Measurements from ENCODE around the gene TIMP2.
"Not testable (repeated sequence)": the region's sequence is repeated elsewhere in the genome, so short reads cannot be mapped to it uniquely, and the experiment has no call there.

TIMP2 gene

DNA sequence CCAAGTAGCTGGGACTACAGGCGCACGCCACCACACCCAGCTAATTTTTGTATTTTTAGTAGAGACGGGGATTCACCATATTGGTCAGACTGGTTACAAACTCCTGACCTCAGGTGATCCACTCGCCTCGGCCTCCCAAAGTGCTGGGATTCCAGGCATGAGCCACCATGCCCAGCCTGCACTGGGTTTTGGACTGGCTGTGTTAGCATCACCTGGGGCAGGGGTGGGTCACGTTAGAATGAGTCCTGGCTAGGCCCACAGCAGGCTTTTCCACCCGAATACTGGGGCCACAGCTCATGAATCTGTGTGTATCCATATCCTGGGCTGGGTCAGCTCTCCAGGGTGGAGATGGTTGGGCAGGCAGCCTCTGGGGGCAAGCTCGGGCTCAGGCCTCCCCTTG lies 23.0 kb downstream of the TIMP2 start:
- DNase-seq, result not testable (repeated sequence)

GRCh38 chr17:78901806-78902205 lies 23.4 kb downstream of the TIMP2 start:
- DNase-seq, result no peak

DNA sequence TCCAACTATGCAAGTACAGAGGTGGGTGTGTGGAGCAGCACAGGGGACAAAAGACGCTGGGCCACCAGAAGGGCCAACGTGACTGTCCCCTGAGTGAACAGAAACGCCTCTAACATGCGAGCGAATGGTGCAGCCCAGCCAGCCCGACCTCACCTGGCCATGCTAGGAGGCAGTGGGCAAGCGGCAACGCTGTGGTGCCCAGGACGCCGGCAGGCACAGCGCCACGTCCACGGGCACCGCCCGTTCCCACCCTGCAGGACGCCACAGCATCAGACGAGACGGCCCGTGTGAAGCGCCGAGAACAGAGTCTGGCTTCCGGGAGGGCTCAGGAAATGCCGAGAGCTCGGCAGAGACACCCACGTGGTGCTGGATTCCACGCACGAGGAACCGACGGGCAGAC lies 24.4 kb downstream of the TIMP2 start:
- no peak for DNase-seq

DNA sequence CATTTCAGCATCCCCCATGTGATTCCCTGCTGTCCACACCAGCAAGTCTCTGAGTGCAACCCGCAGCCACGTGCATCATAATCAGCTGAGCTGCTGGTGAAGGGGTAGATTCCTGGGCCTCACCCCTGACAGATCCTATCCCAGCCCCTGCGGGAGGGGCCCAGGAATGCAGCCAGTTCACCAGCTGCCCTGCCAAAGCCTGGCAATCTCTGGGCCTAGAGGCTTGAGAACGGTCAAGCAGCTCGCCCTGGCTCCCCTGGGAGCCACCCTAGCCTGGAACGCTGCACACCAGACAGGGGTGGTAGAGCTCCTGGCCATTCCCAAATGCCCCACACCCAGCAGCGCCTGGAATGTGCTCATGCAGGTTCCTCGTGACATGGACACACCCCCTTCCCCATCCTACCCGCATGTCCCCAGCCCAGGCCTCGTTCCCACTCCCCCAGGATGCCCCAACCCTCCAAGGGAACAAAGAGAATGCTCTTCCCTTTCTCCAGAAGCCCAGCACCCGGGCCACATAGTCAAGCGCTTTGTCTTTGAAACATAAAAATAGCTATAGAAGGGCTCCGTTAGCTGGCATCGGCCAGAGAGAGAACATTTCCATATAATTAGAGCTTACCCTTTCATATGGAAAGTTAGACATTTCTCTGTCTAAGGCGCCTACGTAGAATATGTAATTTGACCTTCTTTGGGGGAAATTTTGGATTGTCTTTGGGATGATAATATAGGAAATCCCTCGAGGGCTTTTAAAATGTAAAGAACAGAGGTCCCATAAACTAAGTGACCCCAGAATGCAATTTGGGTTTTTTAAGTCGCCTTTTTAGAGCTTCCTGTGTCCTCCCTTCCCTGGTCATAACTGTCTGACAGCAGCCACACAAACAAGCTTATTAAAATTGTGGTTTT lies 25.6 kb downstream of the TIMP2 start:
- DNase-seq, result no peak

DNA sequence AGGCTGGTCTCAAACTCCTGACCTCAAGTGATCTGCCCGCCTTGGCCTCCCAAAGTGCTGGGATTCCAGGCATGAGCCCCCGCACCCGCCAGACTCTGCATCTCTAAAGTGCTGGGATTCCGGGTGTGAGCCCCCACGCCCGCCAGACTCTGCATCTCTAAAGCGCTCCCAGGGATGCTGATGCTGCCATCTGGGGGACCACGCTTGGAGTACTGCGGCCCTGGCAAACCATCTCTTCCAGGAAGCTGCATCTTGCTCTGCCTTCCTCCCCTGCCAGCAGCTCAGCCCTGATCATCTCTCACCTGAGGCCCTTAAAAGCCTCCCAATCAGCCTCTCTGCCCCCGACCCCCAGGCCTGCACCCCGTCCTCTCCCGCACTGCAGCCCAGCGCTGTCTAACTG lies 26.2 kb downstream of the TIMP2 start:
- DNase-seq, result no peak

DNA sequence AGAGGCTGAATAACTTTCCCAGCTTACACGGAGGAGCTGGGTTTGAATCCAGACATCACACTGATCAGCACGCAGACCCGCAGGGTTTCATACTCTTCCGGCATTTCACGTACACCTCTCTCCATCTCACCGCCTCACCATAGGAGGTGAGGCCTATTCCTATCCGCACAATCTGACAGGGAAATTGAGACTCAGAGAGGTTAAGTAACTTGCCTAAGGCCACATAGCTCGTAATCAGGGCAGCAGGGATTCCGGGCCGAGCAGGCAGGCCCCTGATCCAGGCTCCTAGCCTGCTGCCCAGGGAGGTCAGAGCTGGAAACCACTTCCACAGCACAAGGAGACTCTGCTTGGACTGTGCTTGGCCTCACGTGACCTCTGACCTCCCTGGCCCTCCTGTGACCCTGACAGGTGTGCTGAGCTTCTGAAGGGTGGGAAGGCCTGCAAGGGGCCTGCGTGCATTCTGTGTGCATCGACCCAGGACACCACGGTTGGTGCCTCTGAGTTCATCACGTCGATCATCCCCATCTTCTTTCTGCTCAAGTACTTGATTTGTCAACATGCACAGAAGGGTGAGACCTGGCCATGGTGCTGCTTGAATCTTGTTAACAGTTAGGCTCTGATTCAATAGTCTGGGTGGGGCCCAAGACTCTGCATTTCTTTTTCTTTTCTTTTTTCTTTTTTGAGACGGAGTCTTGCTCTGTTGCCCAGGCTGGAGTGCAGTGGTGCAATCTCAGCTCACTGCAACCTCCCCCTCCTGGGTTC lies 26.9 kb downstream of the TIMP2 start:
- DNase-seq, result no peak

- no peak for DNase-seq
Measured at GRCh38 chr17:78897664-78898047, 27.5 kb downstream of the TIMP2 start.

GRCh38 chr17:78896834-78897663 lies 28.1 kb downstream of the TIMP2 start:
- DNase-seq, result no peak

- DNase-seq, result no peak
Measured at GRCh38 chr17:78896091-78896833, 28.9 kb downstream of the TIMP2 start.

DNA sequence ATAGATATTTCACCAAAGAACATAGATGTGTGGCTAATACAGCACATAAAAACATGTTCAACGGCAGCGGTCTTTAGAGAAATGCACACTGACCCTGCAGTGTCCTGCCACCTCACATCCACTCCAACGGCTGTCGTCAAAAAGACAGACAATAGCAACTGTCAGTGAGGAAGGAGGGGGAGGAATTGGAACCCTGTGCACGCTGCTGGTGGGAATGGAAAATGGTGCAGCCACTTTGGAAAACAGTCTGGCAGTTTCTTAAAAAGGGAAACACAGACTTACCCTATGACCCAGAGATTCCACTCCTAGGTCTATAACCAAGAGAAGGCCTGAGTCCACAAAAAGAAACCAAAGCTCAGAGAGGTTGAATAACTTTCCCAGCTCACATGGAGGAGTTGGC lies 29.9 kb downstream of the TIMP2 start:
- DNase-seq, result no peak

GRCh38 chr17:78893684-78894083 lies 31.5 kb downstream of the TIMP2 start:
- no peak for DNase-seq

GRCh38 chr17:78892936-78893379 lies 32.2 kb downstream of the TIMP2 start:
- no peak for DNase-seq

DNA sequence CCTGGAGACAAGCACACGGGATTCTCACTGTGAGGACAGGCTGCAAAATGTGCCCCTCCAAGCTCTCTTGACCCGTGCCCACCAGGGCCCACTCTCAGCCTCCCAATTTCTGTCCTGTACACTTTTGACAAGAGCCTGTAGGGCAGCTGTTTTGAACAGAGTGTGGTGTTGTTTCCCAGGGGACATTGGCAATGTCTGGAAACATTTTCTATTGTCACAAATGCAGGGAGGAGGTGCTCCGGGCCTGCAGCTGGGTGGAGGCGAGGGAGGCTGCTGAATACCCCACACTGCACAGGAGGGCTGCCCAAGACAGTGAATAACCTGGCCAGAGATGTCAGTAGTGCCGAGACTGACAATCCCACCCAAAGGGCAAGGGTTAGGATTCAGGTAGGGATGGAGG lies 32.7 kb downstream of the TIMP2 start:
- no peak for DNase-seq

GRCh38 chr17:78892062-78892456 lies 33.1 kb downstream of the TIMP2 start:
- no peak for DNase-seq

GRCh38 chr17:78891406-78892061 lies 33.7 kb downstream of the TIMP2 start:
- no peak for DNase-seq

DNA sequence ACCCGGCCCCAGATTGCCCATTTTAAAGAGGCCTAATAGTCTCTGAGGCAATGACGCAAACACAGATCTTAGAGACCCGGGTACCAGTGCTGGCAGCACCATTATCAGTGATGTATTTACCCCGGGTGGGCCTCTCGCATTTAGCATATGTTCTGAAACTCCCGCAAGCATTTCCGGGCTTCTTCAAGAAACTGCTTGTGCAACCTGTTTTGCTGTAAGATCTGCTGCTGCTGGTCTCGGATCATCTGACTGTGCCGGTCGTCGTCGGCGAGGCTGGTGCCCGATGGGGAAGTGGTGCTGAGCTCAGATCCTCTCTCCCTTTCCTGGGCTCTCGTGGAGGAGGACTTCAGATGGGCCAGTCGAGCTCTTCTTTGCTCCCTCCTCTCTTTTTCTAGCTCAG lies 34.7 kb downstream of the TIMP2 start:
- peak; percentile 47 for DNase-seq

- not testable (repeated sequence) for DNase-seq
Measured at GRCh38 chr17:78890096-78890495, 35.1 kb downstream of the TIMP2 start.

- peak; percentile 17 for DNase-seq
Measured at GRCh38 chr17:78889531-78889930, 35.7 kb downstream of the TIMP2 start.

- no peak for DNase-seq
Measured at GRCh38 chr17:78888941-78889518, 36.2 kb downstream of the TIMP2 start.

DNA sequence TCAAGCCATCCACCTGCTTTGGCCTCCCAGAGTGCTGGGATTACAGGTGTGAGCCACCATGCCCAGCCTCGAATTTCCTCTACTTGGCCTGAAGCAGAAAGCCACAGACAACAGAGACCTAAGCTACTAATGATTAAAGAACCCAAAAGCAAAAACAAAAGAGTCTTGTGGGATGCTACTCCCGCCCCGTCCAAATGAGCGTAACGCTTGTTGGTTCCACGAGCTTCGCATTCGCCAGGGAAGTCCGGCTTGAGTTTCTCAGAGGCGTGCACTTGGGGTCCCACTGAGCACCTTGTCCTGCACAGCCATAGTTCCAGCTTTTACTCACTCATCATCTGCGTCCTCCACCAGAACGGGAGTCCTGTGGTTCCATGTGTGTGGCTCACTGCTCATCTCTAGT lies 38.2 kb downstream of the TIMP2 start:
- DNase-seq, result no peak

GRCh38 chr17:78885956-78886355 lies 39.2 kb downstream of the TIMP2 start:
- DNase-seq, result no peak
